HepG2 (cell line): ENCODE data around the gene CCDC61. TPM values are rescaled to one million over a fixed set of nuclear protein-coding genes. Genes with fewer than 3 reads are reported as not detected.

Experiments used
- ATAC-seq: fragments of 200-7000 bp; cut with Tn5 transposase; 3 replicates; pipeline ENCODE4 v1.9.1; 2020; ENCODE audit warnings: mild to moderate bottlenecking, moderate library complexity
- BruUV-seq: library from RNA; stranded (reverse); fragments of 400-500 nt; replicated peaks from 2 replicates; lab custom pipeline; 2021; lab: Mats Ljungman, UMichigan
- CTCF ChIA-PET: fragments of 300-600 bp; formaldehyde crosslinking; extraction: SDS; loops from one replicate; lab custom pipeline; 2021; ENCODE audit warnings: low total read pairs, inconsistent platforms, low intra/inter-chr PET ratio; lab: Yijun Ruan, JAX
- POLR2A ChIA-PET: fragments of 350-600 bp; sonication (Branson Sonifier 250); formaldehyde crosslinking; loops from one replicate; lab custom pipeline; 2020; ENCODE audit warnings: antibody characterized with exemption, inconsistent platforms; lab: Yijun Ruan, JAX
- DNase-seq: peaks from one replicate; pipeline ENCODE4 v3.0.0-alpha.2; 2015; ENCODE audit warnings: low spot score
- FAIRE-seq: peaks from 3 replicates; lab custom pipeline; 2011; peaks lifted over from hg19 to GRCh38; lab: Jason Lieb, UNC
- H2AFZ ChIP-seq: one replicate; pipeline ENCODE4 v1.6.1; 2011; ENCODE audit warnings: low read length, inconsistent platforms
- H3K27ac ChIP-seq: fragments of 300-600 bp; 3 replicates; pipeline ENCODE4 v1.8.0; 2011; ENCODE audit warnings: mixed run types, mild to moderate bottlenecking, mixed read lengths, low read length, inconsistent platforms; ENCODE audit not compliant: insufficient read depth; ENCODE audit errors: extremely low read length
- H3K27me3 ChIP-seq, 2 experiments: fragments of 200-600 bp in 1 of 2; 2 replicates in 1 of 2; 3 replicates in 1 of 2; pipeline versions ENCODE4 v1.6.0 to v1.8.0; 2011; ENCODE audit warnings: low read length in 2 of 2, mild to moderate bottlenecking in 2 of 2, moderate library complexity in 2 of 2, inconsistent platforms in 1 of 2; ENCODE audit not compliant: insufficient read depth in 2 of 2, control insufficient read depth in 1 of 2
- H3K36me3 ChIP-seq, 2 experiments: fragments of 200-600 bp in 1 of 2; replicated peaks in 1 of 2; 2 replicates in 1 of 2; 3 replicates in 1 of 2; pipeline versions ENCODE4 v1.5.1 to v1.8.0; 2011; ENCODE audit warnings: low read length in 2 of 2, inconsistent platforms in 1 of 2; ENCODE audit not compliant: insufficient read depth in 2 of 2, control insufficient read depth in 1 of 2
- H3K4me1 ChIP-seq: 2 replicates; pipeline ENCODE4 v1.5.1; 2012; ENCODE audit warnings: low read length, inconsistent platforms; ENCODE audit not compliant: insufficient read depth
- H3K4me2 ChIP-seq: 2 replicates; pipeline ENCODE4 v1.6.0; 2011; ENCODE audit warnings: low read depth, low read length, inconsistent platforms
- H3K4me3 ChIP-seq, 3 experiments: fragments of 200-600 bp in 1 of 3; sonication (generic), shearing (Covaris generic) in 1 of 3; replicated peaks in 1 of 3; 2 replicates each; pipeline ENCODE4 v1.5.1; 2011 to 2016; ENCODE audit warnings: low read length in 3 of 3, inconsistent platforms in 2 of 3, low read depth in 2 of 3, mild to moderate bottlenecking in 2 of 3, control low read depth in 1 of 3, mixed read lengths in 1 of 3; ENCODE audit not compliant: insufficient read depth in 1 of 3
- H3K79me2 ChIP-seq: one replicate; pipeline ENCODE4 v1.6.1; 2011; ENCODE audit warnings: low read length, inconsistent platforms; ENCODE audit not compliant: insufficient read depth
- H3K9ac ChIP-seq: 2 replicates; pipeline ENCODE4 v1.6.0; 2011; ENCODE audit warnings: mild to moderate bottlenecking, low read depth, low read length, inconsistent platforms; ENCODE audit not compliant: insufficient read depth
- H3K9me3 ChIP-seq: 2 replicates; pipeline ENCODE4 v1.5.1; 2012; ENCODE audit warnings: mild to moderate bottlenecking, low read length
- H4K20me1 ChIP-seq: 2 replicates; pipeline ENCODE4 v1.6.0; 2011; ENCODE audit warnings: inconsistent platforms, mild to moderate bottlenecking, low read length, moderate library complexity; ENCODE audit not compliant: insufficient read depth
- CHCHD3 ChIP-seq: sonication (generic); formaldehyde crosslinking; IDR thresholded peaks from 2 replicates; pipeline ENCODE4 v1.8.0; 2022; ENCODE audit warnings: mild to moderate bottlenecking, missing genetic modification reagents, moderate library complexity
- NCOA1 ChIP-seq: sonication (generic); formaldehyde crosslinking; IDR thresholded peaks from 2 replicates; pipeline ENCODE4 v1.9.0; 2021; ENCODE audit warnings: missing genetic modification reagents
- RORA ChIP-seq: sonication (generic); formaldehyde crosslinking; IDR thresholded peaks from 2 replicates; pipeline ENCODE4 v1.5.0; 2020; ENCODE audit warnings: mild to moderate bottlenecking, missing genetic modification reagents, moderate library complexity
- ZNF263 ChIP-seq: sonication (generic); formaldehyde crosslinking; IDR thresholded peaks from 2 replicates; pipeline ENCODE4 v1.4.0; 2020; ENCODE audit warnings: missing genetic modification reagents
- ZNF280B ChIP-seq: sonication (generic); formaldehyde crosslinking; IDR thresholded peaks from 2 replicates; pipeline ENCODE4 v1.5.0; 2020; ENCODE audit warnings: missing genetic modification reagents, mild to moderate bottlenecking, borderline replicate concordance
- ZNF367 ChIP-seq: sonication (generic); formaldehyde crosslinking; IDR thresholded peaks from 2 replicates; pipeline ENCODE4 v1.4.0; 2020; ENCODE audit warnings: missing genetic modification reagents, borderline replicate concordance
- ZNF552 ChIP-seq: sonication (generic); formaldehyde crosslinking; IDR thresholded peaks from 2 replicates; pipeline ENCODE4 v1.9.0; 2022; ENCODE audit warnings: missing genetic modification reagents, mild to moderate bottlenecking, borderline replicate concordance
- ZNF788 ChIP-seq: sonication (generic); formaldehyde crosslinking; IDR thresholded peaks from 2 replicates; pipeline ENCODE4 v1.5.0; 2020; ENCODE audit warnings: mild to moderate bottlenecking, missing genetic modification reagents, borderline replicate concordance
- WGBS: methylation state at CpG from one replicate; pipeline ENCODE4 v1.1.6; 2017; ENCODE audit warnings: low lambda C conversion rate; 5-methylcytosine and 5-hydroxymethylcytosine counted together
- in situ Hi-C: cut with HindIII; loops from 2 replicates; pipeline ENCODE4 v1.10.0; 2017; ENCODE audit warnings: low pct_unique_long_range_greater_than_20kb; ENCODE audit not compliant: extremely low pct_ligation_motif_present
- intact Hi-C: fragments of 100-400 bp; cut with micrococcal nuclease; formaldehyde crosslinking; loops from one replicate; pipeline ENCODE4 v1.10.0; 2022; ENCODE audit not compliant: unreplicated experiment
- polyA plus RNA-seq, 8 experiments: library from polyadenylated mRNA; depleted of rRNA in 3 of 8; stranded (reverse) in 7 of 8; unstranded in 1 of 8; fragments of >200 nt; fragmentation: Illumina TruSeq in 4 of 8; extraction: Trizol in 4 of 8; gene quantifications; 2 replicates each; pipeline versions ENCODE4 v1.2.1 to v1.2.3, GENCODE V29; 2011 to 2016; ENCODE audit warnings: low read depth in 4 of 8, missing spikeins in 1 of 8, mixed read lengths in 1 of 8; ENCODE audit not compliant: insufficient read depth in 1 of 8
- total RNA-seq, 5 experiments: library from RNA; depleted of rRNA; stranded (reverse); fragments of >200 nt; fragmentation: Illumina TruSeq; extraction: Trizol; gene quantifications; 2 replicates each; pipeline ENCODE4 v1.2.3, GENCODE V29; 2016; ENCODE audit warnings: low read depth in 1 of 5

Gene CCDC61
- total and polyA plus RNA-seq, 2 of the 13 experiments (the other 11 are each of a cell fraction or from before 2014, with no cell fraction given), result 4.2 to 4.9 TPM

DNA sequence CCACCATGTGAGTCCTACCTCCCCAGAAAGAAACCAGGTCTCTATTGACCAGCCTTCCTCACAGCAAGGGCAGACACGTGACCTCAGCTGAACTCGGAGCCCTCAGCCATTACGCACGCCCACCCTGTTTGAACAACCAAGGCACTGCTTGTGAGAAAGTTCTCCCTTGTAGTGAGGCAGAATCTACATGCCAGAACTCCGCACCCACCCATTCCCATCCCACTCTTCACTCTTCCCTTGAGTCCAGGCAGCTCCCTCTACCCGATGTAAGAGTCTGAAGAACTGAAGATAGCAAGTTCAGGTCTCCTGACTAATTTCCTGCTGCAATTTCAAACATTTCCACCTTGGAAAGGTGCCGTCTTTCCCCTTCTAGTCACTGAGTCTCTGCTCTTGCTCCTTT is 28.0 kb upstream of the CCDC61 start:
- no peak overlapping the region for H3K4me3 ChIP-seq
- FAIRE-seq (no peak), DNase-seq (no peak), ATAC-seq (no peak)
- H2AFZ ChIP-seq, result no peak overlapping the region
- no peaks in the 10 kb centered on the region for H4K20me1 ChIP-seq
- TF ChIP-seq ZNF788 (CRISPR knock-in tag) (no peak), ZNF280B (CRISPR knock-in tag) (no peak), NCOA1 (CRISPR knock-in tag) (no peak), RORA (CRISPR knock-in tag) (no peak), ZNF263 (CRISPR knock-in tag) (no peak), ZNF552 (CRISPR knock-in tag) (no peak), CHCHD3 (CRISPR knock-in tag) (no peak), ZNF367 (CRISPR knock-in tag) (no peak)
- ChIA-PET CTCF (no interaction called here), POLR2A (no interaction called here)
- H3K9me3 ChIP-seq, result no peaks in the 10 kb centered on the region
- no peak overlapping the region for H3K4me2 ChIP-seq
- H3K9ac ChIP-seq, result no peak overlapping the region
- H3K79me2 ChIP-seq, result no peaks in the 10 kb centered on the region
- peaks cover 0 to 32% of the 10 kb centered on the region in 2 experiments; a peak in 4 of 5 replicates for H3K27me3 ChIP-seq
- intact Hi-C loops, result no loop called here
- H3K27ac ChIP-seq, result no peak overlapping the region
- 7% methylated on average over 5 of the region's 7 CpGs for WGBS
- no TSS peak for BruUV-seq
- no peaks in the 10 kb centered on the region for H3K4me1 ChIP-seq
- in situ Hi-C loops, result no loop called here
- no peaks in the 10 kb centered on the region for H3K36me3 ChIP-seq
